Kidney capillary endothelial cell (primary cell): Measurements from ENCODE around the gene XCL2.
"Not testable (repeated sequence)": the region's sequence is repeated elsewhere in the genome, so short reads cannot be mapped to it uniquely, and the experiment has no call there.

ENCODE experiments used
- DNase-seq: peaks from one replicate; pipeline ENCODE4 v3.0.0-alpha.2; 2018; ENCODE audit warnings: low spot score

Gene XCL2

GRCh38 chr1:168556647-168557046 lies 12.8 kb upstream of the XCL2 start:
- DNase-seq: no peak

- DNase-seq: no peak
Observed at GRCh38 chr1:168555508-168556046, 11.8 kb upstream of the XCL2 start.

- DNase-seq: no peak
Observed at GRCh38 chr1:168554603-168555483, 11.0 kb upstream of the XCL2 start.

GRCh38 chr1:168553680-168554553 lies 10.1 kb upstream of the XCL2 start:
- DNase-seq: no peak

GRCh38 chr1:168552961-168553360 lies 9.2 kb upstream of the XCL2 start:
- DNase-seq: no peak

- DNase-seq: no peak
Observed at GRCh38 chr1:168551688-168552087, 7.9 kb upstream of the XCL2 start.

- no peak for DNase-seq
Observed at GRCh38 chr1:168550971-168551370, 7.2 kb upstream of the XCL2 start.

- DNase-seq: not testable (repeated sequence)
Observed at GRCh38 chr1:168546553-168546895, 2.7 kb upstream of the XCL2 start.

- DNase-seq: not testable (repeated sequence)
Observed at GRCh38 chr1:168545678-168546552, 2.1 kb upstream of the XCL2 start.

- not testable (repeated sequence) for DNase-seq
Observed at GRCh38 chr1:168542978-168543377, 819 bp downstream of the XCL2 start.

GRCh38 chr1:168540798-168541197 lies 3.0 kb downstream of the XCL2 start:
- not testable (repeated sequence) for DNase-seq

GRCh38 chr1:168535536-168535935 lies 8.3 kb downstream of the XCL2 start:
- no peak for DNase-seq

- no peak for DNase-seq
Observed at GRCh38 chr1:168531615-168532345, 12.0 kb downstream of the XCL2 start.

GRCh38 chr1:168529518-168529917 lies 14.3 kb downstream of the XCL2 start:
- no peak for DNase-seq

GRCh38 chr1:168521401-168522000 lies 22.3 kb downstream of the XCL2 start:
- no peak for DNase-seq

GRCh38 chr1:168520832-168521231 lies 23.0 kb downstream of the XCL2 start:
- DNase-seq: no peak

- no peak for DNase-seq
Observed at GRCh38 chr1:168520052-168520751, 23.6 kb downstream of the XCL2 start.

GRCh38 chr1:168518813-168519212 lies 25.0 kb downstream of the XCL2 start:
- DNase-seq: no peak

- DNase-seq: no peak
Observed at GRCh38 chr1:168518201-168518689, 25.6 kb downstream of the XCL2 start.

- no peak for DNase-seq
Observed at GRCh38 chr1:168514455-168514854, 29.3 kb downstream of the XCL2 start.
